ENCODE measurements around the gene C6orf163. TPM values are rescaled to one million over a fixed set of nuclear protein-coding genes. Genes with fewer than 3 reads are reported as not detected.

Gene C6orf163
- total RNA-seq, 1 experiment from 2014 or later, result 3.8 TPM

GRCh38 chr6:87341899-87342298, 2.7 kb upstream of the C6orf163 start:
- H4K20me1 ChIP-seq (ENCODE audit: insufficient read depth, low read depth, low read length), result no peaks in the 10 kb centered on the region
- no peak overlapping the region for H3K9ac ChIP-seq (ENCODE audit: low read length)
- DNase-seq, result no peak
- no peak overlapping the region for H3K4me3 ChIP-seq (ENCODE audit: low read length)
- no peaks in the 10 kb centered on the region; the same call in 1 of the 2 replicates for H3K36me3 ChIP-seq (ENCODE audit: insufficient read depth, low read length)
- no peaks in the 10 kb centered on the region for H3K9me2 ChIP-seq (replicated peaks; ENCODE audit: insufficient read depth, low read length)
- peaks cover 35% of the 10 kb centered on the region for H3K79me2 ChIP-seq (ENCODE audit: low read length)
- H3K4me2 ChIP-seq (ENCODE audit: low read depth, low read length, poor library complexity, severe bottlenecking), result no peak overlapping the region
- H2AFZ ChIP-seq (ENCODE audit: low read length), result no peak overlapping the region
- peaks cover 7% of the 10 kb centered on the region for H3K4me1 ChIP-seq (ENCODE audit: low read length)
- H3K27ac ChIP-seq (ENCODE audit: low read length), result no peak overlapping the region
- H3K9me3 ChIP-seq (ENCODE audit: low read length), result no peaks in the 10 kb centered on the region
- no peaks in the 10 kb centered on the region for H3K27me3 ChIP-seq (ENCODE audit: low read length)

DNA sequence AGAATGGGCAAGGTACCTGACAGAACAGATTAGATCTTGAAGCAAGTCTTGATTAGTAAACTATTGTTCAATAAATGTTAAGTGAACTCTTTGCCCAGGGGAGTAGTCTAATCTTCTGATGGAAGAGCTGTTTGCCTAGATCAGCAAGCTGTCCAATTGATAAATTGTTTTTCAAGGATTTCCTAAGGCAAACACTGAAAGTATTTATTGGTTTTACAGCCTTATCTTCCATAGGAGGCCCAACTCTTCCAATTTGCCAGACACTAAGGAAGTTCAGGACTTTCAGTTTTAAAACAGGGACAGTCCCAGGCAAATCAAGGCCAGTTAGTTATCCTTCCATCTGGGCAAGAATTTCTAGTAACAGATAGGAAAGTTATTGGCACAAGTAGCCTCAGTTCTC, 1.8 kb upstream of the C6orf163 start:
- Histone ChIP-seq H2AFZ (ENCODE audit: low read length) (no peak overlapping the region), H3K9me3 (ENCODE audit: low read length) (no peaks in the 10 kb centered on the region), H3K79me2 (ENCODE audit: low read length) (peaks cover 28% of the 10 kb centered on the region), H3K27me3 (ENCODE audit: low read length) (no peaks in the 10 kb centered on the region), H4K20me1 (ENCODE audit: insufficient read depth, low read depth, low read length) (no peaks in the 10 kb centered on the region), H3K4me3 (ENCODE audit: low read length) (no peak overlapping the region), H3K9ac (ENCODE audit: low read length) (no peak overlapping the region), H3K9me2 (replicated peaks; ENCODE audit: insufficient read depth, low read length) (no peaks in the 10 kb centered on the region), H3K27ac (ENCODE audit: low read length) (no peak overlapping the region), H3K36me3 (ENCODE audit: insufficient read depth, low read length) (no peaks in the 10 kb centered on the region; the same call in 1 of the 2 replicates), H3K4me2 (ENCODE audit: low read depth, low read length, poor library complexity, severe bottlenecking) (no peak overlapping the region), H3K4me1 (ENCODE audit: low read length) (peaks cover 7% of the 10 kb centered on the region)
- no peak for DNase-seq

- no peak for DNase-seq
- Histone ChIP-seq H3K9ac (ENCODE audit: low read length) (no peak overlapping the region), H3K9me2 (replicated peaks; ENCODE audit: insufficient read depth, low read length) (no peaks in the 10 kb centered on the region), H3K79me2 (ENCODE audit: low read length) (peaks cover 5% of the 10 kb centered on the region; the same call in 1 of the 2 replicates), H2AFZ (ENCODE audit: low read length) (no peak overlapping the region), H3K27ac (ENCODE audit: low read length) (no peak overlapping the region), H3K4me3 (ENCODE audit: low read length) (no peak overlapping the region), H3K36me3 (ENCODE audit: insufficient read depth, low read length) (peaks cover 3% of the 10 kb centered on the region), H3K4me2 (ENCODE audit: low read depth, low read length, poor library complexity, severe bottlenecking) (no peak overlapping the region), H4K20me1 (ENCODE audit: insufficient read depth, low read depth, low read length) (no peaks in the 10 kb centered on the region), H3K27me3 (ENCODE audit: low read length) (no peaks in the 10 kb centered on the region), H3K9me3 (ENCODE audit: low read length) (no peaks in the 10 kb centered on the region), H3K4me1 (ENCODE audit: low read length) (peaks cover 9% of the 10 kb centered on the region; the same call in 1 of the 2 replicates)
These were observed 2.1 kb downstream of the C6orf163 start for GRCh38 chr6:87346700-87347099.

DNA sequence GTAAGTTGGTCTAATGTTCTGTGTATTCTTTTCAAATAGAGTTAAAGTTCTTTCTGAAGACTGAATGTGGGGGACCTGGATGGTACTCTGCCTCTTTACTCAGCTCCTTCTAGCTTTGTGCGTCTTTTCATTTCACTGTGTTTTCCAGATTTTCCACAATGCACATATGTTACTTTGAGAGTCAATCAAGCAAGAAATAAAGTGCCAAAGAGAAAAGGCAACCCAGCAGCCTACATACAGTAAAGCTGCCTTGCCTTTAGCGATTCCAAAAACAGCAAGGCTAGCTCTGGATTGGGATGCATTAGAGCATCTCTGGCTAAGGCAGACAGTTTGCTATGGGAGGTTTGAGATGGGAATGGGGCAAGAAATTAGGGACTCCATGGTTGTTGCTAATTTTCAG, 5.3 kb downstream of the C6orf163 start:
- H3K79me2 ChIP-seq (ENCODE audit: low read length), result no peaks in the 10 kb centered on the region
- H3K4me2 ChIP-seq (ENCODE audit: low read depth, low read length, poor library complexity, severe bottlenecking), result no peak overlapping the region
- no peak overlapping the region for H3K9ac ChIP-seq (ENCODE audit: low read length)
- no peak overlapping the region for H3K27ac ChIP-seq (ENCODE audit: low read length)
- H3K9me2 ChIP-seq (replicated peaks; ENCODE audit: insufficient read depth, low read length), result no peaks in the 10 kb centered on the region
- no peaks in the 10 kb centered on the region for H4K20me1 ChIP-seq (ENCODE audit: insufficient read depth, low read depth, low read length)
- no peak for DNase-seq
- H3K9me3 ChIP-seq (ENCODE audit: low read length), result no peaks in the 10 kb centered on the region
- H2AFZ ChIP-seq (ENCODE audit: low read length), result no peak overlapping the region
- peaks cover 3% of the 10 kb centered on the region for H3K36me3 ChIP-seq (ENCODE audit: insufficient read depth, low read length)
- H3K4me1 ChIP-seq (ENCODE audit: low read length), result peaks cover 15% of the 10 kb centered on the region
- H3K4me3 ChIP-seq (ENCODE audit: low read length), result no peak overlapping the region
- no peaks in the 10 kb centered on the region for H3K27me3 ChIP-seq (ENCODE audit: low read length)

GRCh38 chr6:87350516-87350915, 5.9 kb downstream of the C6orf163 start:
- H3K27ac ChIP-seq (ENCODE audit: low read length), result no peak overlapping the region
- no peak overlapping the region for H3K4me2 ChIP-seq (ENCODE audit: low read depth, low read length, poor library complexity, severe bottlenecking)
- H3K36me3 ChIP-seq (ENCODE audit: insufficient read depth, low read length), result peaks cover 3% of the 10 kb centered on the region; the same call in 1 of the 2 replicates
- no peaks in the 10 kb centered on the region for H3K27me3 ChIP-seq (ENCODE audit: low read length)
- H3K9me3 ChIP-seq (ENCODE audit: low read length), result no peaks in the 10 kb centered on the region
- no peak overlapping the region for H2AFZ ChIP-seq (ENCODE audit: low read length)
- H3K9me2 ChIP-seq (replicated peaks; ENCODE audit: insufficient read depth, low read length), result no peaks in the 10 kb centered on the region
- H4K20me1 ChIP-seq (ENCODE audit: insufficient read depth, low read depth, low read length), result no peaks in the 10 kb centered on the region
- H3K4me3 ChIP-seq (ENCODE audit: low read length), result no peak overlapping the region
- H3K9ac ChIP-seq (ENCODE audit: low read length), result no peak overlapping the region
- H3K79me2 ChIP-seq (ENCODE audit: low read length), result no peaks in the 10 kb centered on the region
- DNase-seq, result no peak
- H3K4me1 ChIP-seq (ENCODE audit: low read length), result peaks cover 15% of the 10 kb centered on the region

GRCh38 chr6:87351583-87351982, 7.0 kb downstream of the C6orf163 start:
- Histone ChIP-seq H2AFZ (ENCODE audit: low read length) (no peak overlapping the region), H3K9ac (ENCODE audit: low read length) (no peak overlapping the region), H4K20me1 (ENCODE audit: insufficient read depth, low read depth, low read length) (no peaks in the 10 kb centered on the region), H3K36me3 (ENCODE audit: insufficient read depth, low read length) (peaks cover 3% of the 10 kb centered on the region; the same call in 1 of the 2 replicates), H3K27me3 (ENCODE audit: low read length) (no peaks in the 10 kb centered on the region), H3K79me2 (ENCODE audit: low read length) (no peaks in the 10 kb centered on the region), H3K9me3 (ENCODE audit: low read length) (no peaks in the 10 kb centered on the region), H3K4me3 (ENCODE audit: low read length) (no peak overlapping the region), H3K9me2 (replicated peaks; ENCODE audit: insufficient read depth, low read length) (no peaks in the 10 kb centered on the region), H3K27ac (ENCODE audit: low read length) (no peak overlapping the region), H3K4me2 (ENCODE audit: low read depth, low read length, poor library complexity, severe bottlenecking) (no peak overlapping the region), H3K4me1 (ENCODE audit: low read length) (peaks cover 15% of the 10 kb centered on the region)
- DNase-seq, result no peak

GRCh38 chr6:87356181-87356580, 11.6 kb downstream of the C6orf163 start:
- Histone ChIP-seq H3K27me3 (ENCODE audit: low read length) (no peaks in the 10 kb centered on the region), H3K79me2 (ENCODE audit: low read length) (no peaks in the 10 kb centered on the region), H3K4me2 (ENCODE audit: low read depth, low read length, poor library complexity, severe bottlenecking) (no peak overlapping the region), H3K4me3 (ENCODE audit: low read length) (no peak overlapping the region), H3K4me1 (ENCODE audit: low read length) (peaks cover 6% of the 10 kb centered on the region), H3K9me3 (ENCODE audit: low read length) (no peaks in the 10 kb centered on the region), H3K9me2 (replicated peaks; ENCODE audit: insufficient read depth, low read length) (no peaks in the 10 kb centered on the region), H3K27ac (ENCODE audit: low read length) (no peak overlapping the region), H3K36me3 (ENCODE audit: insufficient read depth, low read length) (no peaks in the 10 kb centered on the region; the same call in 1 of the 2 replicates), H2AFZ (ENCODE audit: low read length) (no peak overlapping the region), H3K9ac (ENCODE audit: low read length) (no peak overlapping the region), H4K20me1 (ENCODE audit: insufficient read depth, low read depth, low read length) (no peaks in the 10 kb centered on the region)
- no peak for DNase-seq

DNA sequence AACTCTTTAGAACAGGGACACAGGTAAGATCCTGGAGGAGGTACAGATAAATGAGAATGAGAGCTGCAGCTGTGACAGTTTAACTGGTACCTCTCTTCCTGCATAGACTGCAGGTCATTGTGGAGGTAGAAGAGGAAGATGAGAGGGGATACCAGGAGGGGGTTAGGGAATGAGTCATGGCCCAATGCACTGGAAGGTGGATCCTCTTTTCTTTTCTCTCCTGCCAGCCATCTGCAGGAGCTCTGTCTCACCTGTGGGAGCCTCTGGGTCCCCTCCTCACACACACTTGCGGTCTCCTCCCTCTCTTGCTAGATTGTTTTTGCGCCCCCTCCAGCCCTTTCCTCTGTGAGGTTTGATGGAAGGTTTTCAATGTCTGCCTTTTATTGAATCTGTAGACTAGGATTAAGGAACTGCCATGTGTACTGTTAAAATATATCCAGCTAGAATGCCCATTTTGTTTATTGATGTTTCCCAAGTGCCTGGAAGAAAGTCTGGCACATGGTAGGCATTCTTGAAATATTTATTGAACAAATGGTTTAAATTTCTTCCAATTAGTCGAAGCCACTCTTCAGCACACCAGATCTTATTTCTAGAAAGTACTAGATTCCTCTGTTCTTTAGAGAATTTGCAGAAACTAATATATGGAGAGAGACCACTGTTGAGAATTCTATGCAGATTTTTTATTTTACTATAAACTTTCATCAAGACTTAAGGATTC, 13.0 kb downstream of the C6orf163 start:
- Histone ChIP-seq H4K20me1 (ENCODE audit: insufficient read depth, low read depth, low read length) (no peaks in the 10 kb centered on the region), H3K79me2 (ENCODE audit: low read length) (no peaks in the 10 kb centered on the region), H3K4me2 (ENCODE audit: low read depth, low read length, poor library complexity, severe bottlenecking) (no peak overlapping the region), H3K4me3 (ENCODE audit: low read length) (no peak overlapping the region), H3K9ac (ENCODE audit: low read length) (no peak overlapping the region), H3K9me2 (replicated peaks; ENCODE audit: insufficient read depth, low read length) (no peaks in the 10 kb centered on the region), H3K36me3 (ENCODE audit: insufficient read depth, low read length) (no peaks in the 10 kb centered on the region), H3K9me3 (ENCODE audit: low read length) (no peaks in the 10 kb centered on the region), H3K27ac (ENCODE audit: low read length) (no peak overlapping the region), H3K27me3 (ENCODE audit: low read length) (no peaks in the 10 kb centered on the region), H3K4me1 (ENCODE audit: low read length) (peaks cover 2% of the 10 kb centered on the region), H2AFZ (ENCODE audit: low read length) (no peak overlapping the region)
- no peak for DNase-seq

Data from Karpas-422 (cell line).